WTC11 (cell line): ENCODE results near the gene ATN1.

Experiments
- AFF4 ChIP-seq: sonication (generic); formaldehyde crosslinking; IDR thresholded peaks from 2 replicates; pipeline ENCODE4 v1.8.1; 2023; ENCODE audit warnings: mild to moderate bottlenecking, missing genetic modification reagents, borderline replicate concordance
- ATF1 ChIP-seq: sonication (generic); formaldehyde crosslinking; IDR thresholded peaks from 2 replicates; pipeline ENCODE4 v1.8.1; 2023; ENCODE audit warnings: mild to moderate bottlenecking, moderate library complexity, missing genetic modification reagents
- RELA ChIP-seq: sonication (generic); formaldehyde crosslinking; IDR thresholded peaks from 2 replicates; pipeline ENCODE4 v1.8.1; 2022; ENCODE audit warnings: missing genetic modification reagents, mild to moderate bottlenecking, borderline replicate concordance
- USF2 ChIP-seq: sonication (generic); formaldehyde crosslinking; IDR thresholded peaks from 2 replicates; pipeline ENCODE4 v1.8.1; 2023; ENCODE audit warnings: mild to moderate bottlenecking, missing genetic modification reagents, moderate library complexity
- TF ChIP-seq, protein P1 (sequence below): sonication (generic); formaldehyde crosslinking; IDR thresholded peaks from 2 replicates; pipeline ENCODE4 v1.8.1; 2022; ENCODE audit warnings: mild to moderate bottlenecking, missing genetic modification reagents, moderate library complexity, borderline replicate concordance

- TF ChIP-seq ATF1 (CRISPR knock-in tag) (no peak), RELA (no peak), AFF4 (CRISPR knock-in tag) (no peak), USF2 (CRISPR knock-in tag) (no peak)
- TF ChIP-seq, protein P1, sequence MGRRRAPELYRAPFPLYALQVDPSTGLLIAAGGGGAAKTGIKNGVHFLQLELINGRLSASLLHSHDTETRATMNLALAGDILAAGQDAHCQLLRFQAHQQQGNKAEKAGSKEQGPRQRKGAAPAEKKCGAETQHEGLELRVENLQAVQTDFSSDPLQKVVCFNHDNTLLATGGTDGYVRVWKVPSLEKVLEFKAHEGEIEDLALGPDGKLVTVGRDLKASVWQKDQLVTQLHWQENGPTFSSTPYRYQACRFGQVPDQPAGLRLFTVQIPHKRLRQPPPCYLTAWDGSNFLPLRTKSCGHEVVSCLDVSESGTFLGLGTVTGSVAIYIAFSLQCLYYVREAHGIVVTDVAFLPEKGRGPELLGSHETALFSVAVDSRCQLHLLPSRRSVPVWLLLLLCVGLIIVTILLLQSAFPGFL (CRISPR knock-in tag) = no peak
Measured at GRCh38 chr12:6917491-6918231, 10.1 kb upstream of the ATN1 start.
